Activated CD4-positive, alpha-beta T cell treated with anti-CD3 and anti-CD28 coated beads, Interleukin-10, Interleukin-2, amounts not matched to agents 100 ng/mL and 50 ng/mL, durations not matched to agents 16 hours and 8 hours (primary cell): ENCODE measurements around the gene OTOF.

ENCODE experiments used
- DNase-seq: peaks from one replicate; pipeline ENCODE4 v3.0.0-alpha.2; 2020

The OTOF gene

GRCh38 chr2:26464390-26465265 is 13.3 kb downstream of the OTOF start:
- no peak for DNase-seq

- no peak for DNase-seq
These were observed 14.4 kb downstream of the OTOF start for GRCh38 chr2:26463244-26464192.

GRCh38 chr2:26462511-26463243 is 15.2 kb downstream of the OTOF start:
- DNase-seq = peak; percentile 26

- DNase-seq = no peak
These were observed 15.8 kb downstream of the OTOF start for GRCh38 chr2:26462100-26462499.

GRCh38 chr2:26461601-26462023 is 16.3 kb downstream of the OTOF start:
- no peak for DNase-seq

- no peak for DNase-seq
These were observed 17.3 kb downstream of the OTOF start for GRCh38 chr2:26460613-26461031.

- DNase-seq = no peak
These were observed 17.8 kb downstream of the OTOF start for GRCh38 chr2:26459991-26460612.

- DNase-seq = no peak
These were observed 19.4 kb downstream of the OTOF start for GRCh38 chr2:26458365-26459042.

- DNase-seq = no peak
These were observed 20.1 kb downstream of the OTOF start for GRCh38 chr2:26457695-26458364.

GRCh38 chr2:26457251-26457666 is 20.7 kb downstream of the OTOF start:
- DNase-seq = no peak

GRCh38 chr2:26456440-26457250 is 21.3 kb downstream of the OTOF start:
- DNase-seq = no peak

- DNase-seq = no peak
These were observed 22.1 kb downstream of the OTOF start for GRCh38 chr2:26455670-26456439.

- no peak for DNase-seq
These were observed 22.8 kb downstream of the OTOF start for GRCh38 chr2:26455037-26455669.

- DNase-seq = no peak
These were observed 23.3 kb downstream of the OTOF start for GRCh38 chr2:26454561-26455001.

- no peak for DNase-seq
These were observed 24.2 kb downstream of the OTOF start for GRCh38 chr2:26453421-26454329.

- no peak for DNase-seq
These were observed 26.2 kb downstream of the OTOF start for GRCh38 chr2:26451700-26452099.

- DNase-seq = no peak
These were observed 27.8 kb downstream of the OTOF start for GRCh38 chr2:26450031-26450635.
